Kidney epithelial cell (primary cell): ENCODE data around the gene TBL3. TPM values are rescaled to one million over a fixed set of nuclear protein-coding genes. Genes with fewer than 3 reads are reported as not detected.

Experiments used
- DNase-seq: peaks from one replicate; pipeline ENCODE4 v3.0.0-alpha.2; 2010; ENCODE audit warnings: low read depth
- H3K27me3 ChIP-seq: 2 replicates; pipeline ENCODE4 v1.6.0; 2011; ENCODE audit warnings: low read length; ENCODE audit not compliant: control insufficient read depth, insufficient read depth
- H3K36me3 ChIP-seq: 2 replicates; pipeline ENCODE4 v1.5.1; 2011; ENCODE audit warnings: low read length; ENCODE audit not compliant: control insufficient read depth, insufficient read depth
- H3K4me3 ChIP-seq: 2 replicates; pipeline ENCODE4 v1.5.1; 2011; ENCODE audit warnings: low read depth, mild to moderate bottlenecking, control low read depth, low read length
- CTCF ChIP-seq: IDR thresholded peaks from 2 replicates; pipeline ENCODE4 v1.5.1; 2011; ENCODE audit warnings: mild to moderate bottlenecking, moderate library complexity, low read length, control low read depth, inconsistent platforms; ENCODE audit not compliant: insufficient read depth, poor library complexity, severe bottlenecking
- total RNA-seq: library from RNA; depleted of rRNA; stranded (reverse); fragments of >200 nt; gene quantifications from 2 replicates; pipeline ENCODE4 v1.2.3, GENCODE V29; 2015

TBL3 gene
- total RNA-seq, 1 donor from 2014 or later, result 70.3 TPM

- H3K4me3 ChIP-seq, result no peak overlapping the region
- H3K36me3 ChIP-seq, result no peaks in the 10 kb centered on the region
- no peaks in the 10 kb centered on the region for H3K27me3 ChIP-seq
- no peak for TF ChIP-seq CTCF
- no peak for DNase-seq
Observed at GRCh38 chr16:2031081-2031577, 59.3 kb downstream of the TBL3 start.

Other genes with a start within 250 kb of the TBL3 start
- gene NME3, start 200.5 kb upstream of the TBL3 start, total RNA-seq, result 44.9 and 45.3 TPM in 2 replicates
- gene EME2, start 199.2 kb upstream of the TBL3 start, total RNA-seq, result 6.8 and 13.6 TPM in 2 replicates
- gene MRPS34, start 198.9 kb upstream of the TBL3 start, total RNA-seq, result 94.9 and 108 TPM in 2 replicates
- gene SPSB3, start 189.5 kb upstream of the TBL3 start, total RNA-seq, result 60.6 and 78.2 TPM in 2 replicates
- gene NUBP2, start 189.1 kb upstream of the TBL3 start, total RNA-seq, result 145 and 187 TPM in 2 replicates
- 0.48 TPM in 1 of 2 replicates, not detected in the other for gene IGFALS, start 178.3 kb upstream of the TBL3 start, total RNA-seq
- gene HAGH, start 145.2 kb upstream of the TBL3 start, total RNA-seq, result 62.8 and 98.4 TPM in 2 replicates
- 59.7 and 77.3 TPM in 2 replicates for gene FAHD1, start 144.8 kb upstream of the TBL3 start, total RNA-seq
- gene MEIOB, start 99.9 kb upstream of the TBL3 start, total RNA-seq, result 5.0 and 6.2 TPM in 2 replicates
- 0.89 and 0.92 TPM in 2 replicates for gene HS3ST6, start 53.6 kb upstream of the TBL3 start, total RNA-seq
- gene MSRB1, start 28.9 kb upstream of the TBL3 start, total RNA-seq, result 11.7 and 12.0 TPM in 2 replicates
- not detected in 2 replicates for gene RPL3L, start 17.4 kb upstream of the TBL3 start, total RNA-seq
- 280 and 289 TPM in 2 replicates for gene NDUFB10, start 12.5 kb upstream of the TBL3 start, total RNA-seq
- gene RPS2, start 7.2 kb upstream of the TBL3 start, total RNA-seq, result 4,278 and 4,383 TPM in 2 replicates
- gene RNF151, start 5.2 kb upstream of the TBL3 start, total RNA-seq, result not detected in 2 replicates
- 0.96 TPM in 1 of 2 replicates, not detected in the other for gene NOXO1, start 9.4 kb downstream of the TBL3 start, total RNA-seq
- 30.2 and 32.7 TPM in 2 replicates for gene GFER, start 12.1 kb downstream of the TBL3 start, total RNA-seq
- 11.3 and 20.1 TPM in 2 replicates for gene SYNGR3, start 17.9 kb downstream of the TBL3 start, total RNA-seq
- 48.1 and 57.7 TPM in 2 replicates for gene ZNF598, start 37.8 kb downstream of the TBL3 start, total RNA-seq
- not detected in 2 replicates for gene NPW, start 47.7 kb downstream of the TBL3 start, total RNA-seq
- 27.5 and 46.3 TPM in 2 replicates for gene NHERF2, start 54.8 kb downstream of the TBL3 start, total RNA-seq
- 39.3 and 44.1 TPM in 2 replicates for gene NTHL1, start 75.8 kb downstream of the TBL3 start, total RNA-seq
- gene TSC2, start 75.9 kb downstream of the TBL3 start, total RNA-seq, result 67.9 and 104 TPM in 2 replicates
- gene PKD1, start 163.8 kb downstream of the TBL3 start, total RNA-seq, result 85.6 and 102 TPM in 2 replicates
- 0.54 and 0.68 TPM in 2 replicates for gene RAB26, start 176.6 kb downstream of the TBL3 start, total RNA-seq
- gene TRAF7, start 183.7 kb downstream of the TBL3 start, total RNA-seq, result 82.7 and 83.9 TPM in 2 replicates
- gene CASKIN1, start 224.6 kb downstream of the TBL3 start, total RNA-seq, result 0.07 and 0.08 TPM in 2 replicates
- 77.2 and 102 TPM in 2 replicates for gene MLST8, start 233.4 kb downstream of the TBL3 start, total RNA-seq
- 2.0 and 4.2 TPM in 2 replicates for gene BRICD5, start 238.8 kb downstream of the TBL3 start, total RNA-seq
- 15.7 and 17.7 TPM in 2 replicates for gene PGP, start 242.8 kb downstream of the TBL3 start, total RNA-seq